Activated CD4-positive, alpha-beta T cell treated with anti-CD3 and anti-CD28 coated beads for 48 hours (primary cell): ENCODE data around the gene NSMCE1.

Experiments
- DNase-seq: peaks from one replicate; pipeline ENCODE4 v3.0.0-alpha.2; 2020

The NSMCE1 gene

DNA sequence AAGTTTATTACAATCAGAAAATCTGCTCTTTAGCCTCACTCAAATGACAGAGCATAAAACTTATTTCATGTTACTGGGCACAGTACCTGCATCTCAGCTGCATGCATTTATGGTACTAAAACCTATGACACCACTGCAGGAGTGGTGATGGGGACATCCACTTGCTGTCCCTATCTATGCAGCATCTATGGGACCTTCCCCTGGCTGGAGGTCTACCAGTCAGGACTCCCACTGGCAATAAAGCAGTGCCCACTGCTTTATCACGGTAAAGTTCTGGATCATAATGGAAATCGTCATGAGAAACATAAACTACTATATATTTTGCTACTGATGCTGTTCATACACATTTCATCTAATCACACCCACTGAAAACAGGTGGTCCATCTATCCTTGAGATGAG is 26.2 kb downstream of the NSMCE1 start:
- DNase-seq, result peak; percentile 2

DNA sequence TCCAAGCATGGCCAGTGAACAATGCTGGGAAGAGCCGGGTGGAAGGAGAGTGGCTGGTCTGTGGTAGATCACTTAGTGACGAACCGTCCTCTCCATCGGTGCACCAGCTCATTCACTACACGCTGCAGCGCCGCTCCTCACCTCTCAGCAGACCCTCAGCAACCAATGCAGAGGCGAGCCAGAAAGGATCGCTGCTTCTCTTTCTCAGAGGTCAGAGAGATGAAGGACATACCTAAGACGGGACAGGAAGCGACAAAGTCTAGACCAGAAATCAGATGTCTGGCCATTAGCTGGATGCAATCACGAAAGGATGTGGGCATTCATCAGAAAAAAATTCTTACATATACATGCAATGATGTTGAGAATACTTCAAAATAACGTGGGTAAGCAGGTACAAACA is 26.9 kb downstream of the NSMCE1 start:
- peak; percentile 1 for DNase-seq

GRCh38 chr16:27240948-27241531 is 27.5 kb downstream of the NSMCE1 start:
- DNase-seq, result peak; percentile 2

GRCh38 chr16:27239906-27240655 is 28.5 kb downstream of the NSMCE1 start:
- DNase-seq, result peak; percentile 1

GRCh38 chr16:27239026-27239425 is 29.5 kb downstream of the NSMCE1 start:
- DNase-seq, result no peak

DNA sequence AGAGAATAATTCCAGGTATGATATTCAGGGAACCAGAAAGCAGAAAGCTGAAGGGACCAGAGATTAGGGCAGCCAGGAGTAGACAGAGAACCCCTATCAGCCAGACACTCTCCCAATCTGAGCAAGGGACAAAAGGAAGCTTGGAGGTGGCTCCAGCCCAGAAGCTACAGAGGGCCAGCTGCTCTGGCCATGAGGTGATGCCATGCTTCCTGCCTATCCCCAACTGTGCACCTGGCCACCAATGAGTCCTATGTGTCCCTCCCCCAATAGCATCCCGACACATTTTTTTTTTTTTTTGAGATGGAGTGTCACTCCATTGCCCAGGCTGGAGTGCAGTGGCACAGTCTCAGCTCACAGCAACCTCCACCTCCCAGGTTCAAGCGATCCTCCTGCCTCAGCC is 30.0 kb downstream of the NSMCE1 start:
- peak; percentile 3 for DNase-seq

DNA sequence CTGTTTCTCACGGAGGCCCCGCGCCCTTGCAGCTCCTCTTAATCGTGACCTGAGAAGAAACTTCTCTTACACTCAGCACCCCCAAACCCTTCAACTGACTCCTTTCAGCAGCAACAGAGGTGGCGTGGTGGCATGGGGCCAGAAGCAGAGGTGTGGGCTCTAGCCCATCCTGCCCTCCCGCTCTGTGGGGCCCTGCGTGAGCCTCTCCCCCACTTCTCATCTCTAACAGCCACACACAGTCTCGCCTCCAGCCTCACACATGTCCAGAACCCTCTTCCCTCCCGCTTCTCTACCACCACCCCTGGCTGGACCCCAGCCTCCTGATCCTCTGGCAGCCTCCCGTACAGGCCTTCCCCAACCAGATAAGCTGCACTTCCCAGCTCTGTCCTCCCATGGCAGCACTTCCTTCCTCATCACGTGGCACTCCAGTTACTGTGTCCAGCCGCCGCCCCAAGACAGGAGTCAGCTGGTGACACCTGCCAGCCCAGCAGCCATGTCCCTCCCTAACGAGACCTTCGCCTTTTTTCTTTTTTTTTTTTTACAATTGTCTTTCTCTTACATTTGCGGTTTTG is 30.5 kb downstream of the NSMCE1 start:
- DNase-seq, result peak; percentile 70

DNA sequence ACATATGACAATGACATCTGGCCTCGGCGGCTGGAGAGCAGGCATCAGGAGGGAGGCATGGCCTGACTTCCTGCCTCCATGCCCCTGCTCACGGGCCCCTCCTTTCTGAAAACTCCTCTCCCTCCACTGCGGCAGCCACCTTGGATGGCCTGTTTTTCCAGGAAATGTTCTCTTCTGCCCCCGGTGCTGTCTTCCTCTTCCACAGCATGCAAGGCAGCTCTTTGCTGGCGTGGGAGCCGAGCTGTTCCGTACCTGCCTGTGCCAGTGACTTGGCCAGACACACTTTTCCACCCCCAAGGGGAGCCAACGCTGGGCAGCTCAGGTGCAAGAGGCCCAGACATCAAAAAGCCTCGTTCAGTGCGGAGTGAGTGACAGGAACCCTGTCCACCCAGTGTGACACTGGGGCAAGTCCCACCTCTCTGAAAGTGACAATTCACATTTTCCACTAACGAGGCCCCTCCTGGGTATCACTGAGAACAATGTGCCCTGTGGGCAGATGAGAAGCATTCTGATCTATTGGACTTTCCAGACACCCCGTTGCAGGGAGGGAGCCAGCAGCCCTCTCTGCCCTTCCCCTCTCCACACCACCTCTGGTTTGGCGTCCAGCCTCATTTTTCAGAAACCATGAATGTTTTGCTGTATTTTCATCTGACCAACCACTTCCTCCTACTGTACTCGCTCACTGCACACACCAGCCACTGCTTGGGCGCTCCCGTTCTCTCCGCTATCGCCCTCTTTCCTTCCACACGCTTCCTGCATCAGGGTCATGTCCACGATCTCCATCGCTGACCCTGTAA is 31.2 kb downstream of the NSMCE1 start:
- DNase-seq, result peak; percentile 90

DNA sequence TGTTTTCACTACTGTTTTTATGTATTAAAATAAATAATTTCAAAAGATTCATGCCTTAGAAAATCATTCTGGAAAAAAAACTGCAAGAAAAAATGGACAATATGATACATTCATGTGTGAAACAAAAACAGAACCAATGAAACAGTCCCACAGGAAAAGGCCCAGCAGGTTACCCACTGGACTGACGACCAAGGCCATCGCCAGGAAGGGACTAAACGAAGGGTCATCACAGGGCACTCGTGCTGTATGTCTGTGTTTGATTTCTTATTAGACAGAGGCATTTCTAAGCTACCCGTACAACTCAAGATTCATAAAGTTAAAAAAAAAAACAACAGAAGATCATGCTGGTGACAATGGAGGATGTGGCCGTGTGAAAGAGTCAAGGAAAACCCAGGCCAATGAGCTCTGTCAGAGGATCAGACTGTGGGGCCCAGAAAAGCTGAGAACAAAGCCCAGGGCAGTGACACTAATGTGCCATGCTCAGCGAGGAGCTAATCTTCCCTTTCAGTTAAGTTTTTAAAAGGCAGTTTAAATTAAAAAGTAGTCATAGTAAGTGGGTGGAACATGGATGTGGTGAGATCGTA is 31.8 kb downstream of the NSMCE1 start:
- DNase-seq, result no peak

- DNase-seq, result peak; percentile 56
Observed at GRCh38 chr16:27235938-27236245, 32.7 kb downstream of the NSMCE1 start.

DNA sequence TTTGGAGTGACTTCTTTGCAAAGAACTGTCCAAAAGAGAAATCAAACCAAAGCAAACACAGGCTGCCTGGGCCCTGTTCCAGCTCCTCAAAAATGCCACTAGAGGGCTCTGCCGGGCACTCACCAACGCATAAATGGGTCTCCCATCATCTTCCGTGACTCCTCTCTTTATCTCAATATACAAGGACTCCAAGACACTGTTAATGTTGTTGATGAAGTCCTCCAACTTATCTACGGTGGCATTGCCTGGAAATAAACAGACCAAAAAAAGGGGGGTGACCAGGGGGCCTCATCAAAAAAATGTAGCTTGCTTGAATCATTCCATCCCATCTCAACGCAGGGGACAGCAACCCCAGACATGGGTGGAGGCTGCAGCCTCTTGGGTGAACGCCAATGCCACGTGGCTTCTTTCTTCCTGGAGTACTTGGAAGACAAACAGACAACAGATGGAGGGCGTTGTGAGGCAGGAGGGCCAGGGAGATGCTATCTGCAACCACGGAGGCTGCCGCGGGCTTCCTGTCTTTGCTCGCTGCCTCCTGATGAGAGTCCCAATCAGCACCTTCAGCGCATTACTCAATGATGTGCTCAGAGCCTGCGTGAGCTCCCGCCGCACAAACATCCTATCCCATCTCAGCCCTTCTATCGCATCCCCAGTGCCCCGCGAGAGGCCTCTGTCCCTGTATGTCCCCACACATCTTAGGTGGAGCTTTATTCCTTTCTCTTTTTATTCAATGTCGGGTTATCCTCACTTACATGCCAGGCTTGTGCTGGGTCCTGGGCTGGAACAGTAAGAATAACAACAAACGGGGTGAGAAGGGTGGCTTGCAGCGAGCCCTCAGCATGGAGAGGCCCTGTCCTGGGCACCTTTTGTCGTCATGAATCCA is 33.3 kb downstream of the NSMCE1 start:
- peak; percentile 89 for DNase-seq

- DNase-seq, result no peak
Observed at GRCh38 chr16:27234603-27235002, 34.0 kb downstream of the NSMCE1 start.

DNA sequence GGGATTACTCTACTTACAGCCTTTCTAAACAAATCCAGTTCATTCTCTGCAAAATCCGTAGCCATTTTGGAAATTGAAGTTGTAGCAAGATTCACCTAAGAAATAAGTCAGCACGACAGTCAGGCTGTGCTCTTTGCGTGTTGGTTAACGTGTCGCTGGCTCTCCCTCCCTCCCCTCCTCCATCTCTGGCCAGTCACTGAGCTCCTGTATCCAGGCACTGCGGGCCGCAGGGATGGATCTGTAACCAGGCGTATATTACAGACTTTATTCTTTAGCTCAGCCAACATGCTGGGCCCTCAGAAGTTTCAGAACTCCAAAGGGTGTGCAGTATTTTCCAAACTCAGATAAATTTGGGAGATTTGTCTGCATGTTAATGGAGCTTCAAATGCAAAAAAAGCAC is 34.4 kb downstream of the NSMCE1 start:
- DNase-seq, result no peak

- DNase-seq, result no peak
Observed at GRCh38 chr16:27233731-27234130, 34.8 kb downstream of the NSMCE1 start.

DNA sequence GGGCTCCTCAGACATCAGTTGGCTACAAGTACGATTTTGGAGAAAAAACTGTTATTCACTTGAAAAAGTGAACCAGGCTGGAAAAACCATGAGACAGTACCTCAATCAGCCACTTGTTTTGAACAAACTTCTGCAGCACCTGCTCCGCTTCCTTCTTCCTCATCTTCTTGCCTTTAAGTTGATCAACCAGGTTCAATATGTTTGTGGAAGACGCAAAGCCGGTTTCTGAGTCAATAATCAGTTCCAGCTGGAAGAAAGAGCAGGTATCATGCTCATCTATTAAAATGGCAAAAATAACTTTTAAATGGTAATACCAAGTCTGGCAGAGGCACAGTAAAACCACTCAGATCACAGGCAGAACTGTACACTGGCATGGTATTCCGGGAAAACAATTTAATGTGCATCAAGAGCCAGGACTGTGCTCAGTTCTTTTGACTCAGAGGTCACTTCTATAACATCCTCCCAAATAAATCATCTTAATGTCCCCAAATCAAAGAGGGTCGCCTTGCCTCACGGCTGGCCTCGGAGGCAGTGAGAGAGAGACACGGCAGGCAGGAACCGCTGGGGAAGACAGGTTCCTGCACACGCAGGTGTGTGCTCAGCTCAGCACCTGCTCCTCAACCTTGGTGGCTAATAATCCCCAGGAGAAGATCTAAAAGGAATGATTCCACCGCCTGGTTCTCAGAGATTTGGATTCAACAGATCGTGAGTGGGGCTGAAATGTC is 35.5 kb downstream of the NSMCE1 start:
- no peak for DNase-seq

DNA sequence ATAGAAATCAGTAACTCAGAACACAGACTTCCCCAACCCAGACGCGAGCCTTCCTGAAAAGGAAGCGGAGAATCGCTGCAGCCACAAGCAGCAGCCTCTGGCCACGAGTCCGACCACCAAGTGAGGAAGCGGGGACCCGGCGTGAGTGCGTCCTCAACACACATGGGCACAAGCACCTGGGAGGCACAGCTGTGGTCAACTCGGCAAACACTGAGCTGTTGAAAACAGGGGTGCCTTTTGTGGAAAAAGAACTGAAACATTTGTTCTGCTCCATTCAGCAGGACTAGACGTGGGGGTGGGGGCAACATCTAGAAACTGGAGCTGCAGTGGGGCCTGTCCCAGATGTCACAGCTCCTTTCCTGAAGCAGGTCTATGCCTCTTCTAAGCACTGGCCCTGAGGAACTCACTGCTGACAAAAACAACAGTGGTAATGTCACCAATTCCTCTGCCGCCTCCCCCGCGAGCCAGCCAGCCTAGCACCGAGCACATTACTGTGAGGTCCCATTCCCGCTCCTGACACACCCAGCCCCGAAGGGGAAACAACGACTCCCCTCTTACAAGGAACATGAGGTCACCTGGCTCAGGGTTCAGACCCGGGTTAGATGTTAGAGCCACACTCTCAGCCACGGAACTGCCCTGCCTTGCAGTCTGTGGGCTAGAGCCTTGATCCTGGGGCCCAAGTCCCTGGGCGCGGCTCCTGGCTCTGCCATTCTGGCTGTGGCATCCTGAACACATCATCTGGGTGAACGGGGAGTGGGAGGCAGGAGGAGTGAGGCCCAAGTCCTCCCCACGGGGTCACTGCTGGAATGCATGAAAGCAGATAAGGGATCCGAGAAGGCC is 36.3 kb downstream of the NSMCE1 start:
- peak; percentile 81 for DNase-seq

DNA sequence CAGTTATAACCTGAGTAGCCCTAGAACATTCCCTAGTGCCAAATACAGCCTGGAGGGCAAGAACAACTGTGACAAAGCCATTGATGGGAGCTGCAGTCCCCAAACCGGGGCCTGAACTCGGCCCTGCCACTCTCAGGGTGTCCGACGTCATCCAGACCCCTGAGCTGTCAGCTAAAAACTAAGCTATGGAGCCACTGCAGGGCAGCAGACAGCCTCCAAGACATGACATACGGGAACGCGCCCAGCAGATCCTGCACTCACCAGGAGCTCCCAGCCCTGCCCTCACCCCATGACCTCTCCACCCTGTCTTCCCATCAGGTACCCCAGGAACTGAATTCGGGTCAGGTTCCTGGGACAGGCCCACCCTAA is 36.9 kb downstream of the NSMCE1 start:
- no peak for DNase-seq

GRCh38 chr16:27230562-27231001 is 38.0 kb downstream of the NSMCE1 start:
- peak; percentile 82 for DNase-seq

DNA sequence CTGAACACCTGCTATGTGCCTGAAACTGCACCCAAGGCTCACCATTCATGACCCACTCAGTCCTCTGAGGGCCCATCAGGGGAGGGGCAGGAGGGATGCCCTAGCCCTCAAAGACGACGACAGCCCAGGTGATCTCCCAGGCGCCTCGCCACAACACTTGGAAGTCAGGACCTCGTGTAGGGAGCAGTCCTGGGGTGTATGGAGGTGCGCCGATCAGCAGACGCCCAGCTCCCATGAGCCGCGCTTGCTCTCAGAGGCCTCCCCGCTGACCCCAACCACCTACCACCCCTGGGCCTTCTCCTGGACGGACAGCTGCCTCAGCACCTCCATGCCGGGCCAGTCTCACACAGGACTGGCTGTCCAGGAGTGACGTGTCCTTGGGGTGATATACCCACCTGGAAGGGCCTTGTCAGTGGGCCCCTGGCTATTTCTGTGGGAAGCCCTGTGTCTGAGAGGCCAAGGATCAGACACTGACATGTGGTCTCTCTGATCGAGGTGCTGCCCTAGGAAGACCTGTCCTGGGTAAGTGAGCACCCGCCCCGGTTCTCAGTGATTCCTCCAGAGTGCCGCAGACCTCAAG is 38.6 kb downstream of the NSMCE1 start:
- DNase-seq, result no peak
